HepG2 (cell line): ENCODE results near the gene ACADSB. TPM values are rescaled to one million over a fixed set of nuclear protein-coding genes. Genes with fewer than 3 reads are reported as not detected.
A peak's percentile ranks its signal among the peaks of the same experiment; 100 is the strongest.

Experiments
- ARNT2 ChIP-seq: sonication (generic); formaldehyde crosslinking; IDR thresholded peaks from 2 replicates; pipeline ENCODE4 v1.8.0; 2022; ENCODE audit warnings: mild to moderate bottlenecking, low read depth, missing genetic modification reagents, moderate library complexity
- ATF3 ChIP-seq: sonication (generic); formaldehyde crosslinking; IDR thresholded peaks from 2 replicates; pipeline ENCODE4 v1.4.0; 2020; ENCODE audit warnings: missing genetic modification reagents
- DZIP1 ChIP-seq: sonication (generic); formaldehyde crosslinking; IDR thresholded peaks from 2 replicates; pipeline ENCODE4 v1.5.0; 2020; ENCODE audit warnings: mild to moderate bottlenecking, missing genetic modification reagents
- GATAD2A ChIP-seq: IDR thresholded peaks from 2 replicates; pipeline ENCODE4 v1.6.1; 2016
- GTF2F1 ChIP-seq: fragments of 150-350 bp; IDR thresholded peaks from 2 replicates; pipeline ENCODE4 v1.6.1; 2014; ENCODE audit warnings: low read length
- IRX3 ChIP-seq: sonication (generic); formaldehyde crosslinking; IDR thresholded peaks from 2 replicates; pipeline ENCODE4 v1.8.1; 2023; ENCODE audit warnings: mild to moderate bottlenecking, low read depth, missing genetic modification reagents, borderline replicate concordance
- MAFK ChIP-seq, 2 experiments: IDR thresholded peaks in 1 of 2; conservative IDR thresholded peaks in 1 of 2; 2 replicates each; pipeline ENCODE4 v1.6.1; 2011; ENCODE audit warnings: improper control_type of control experiment in 2 of 2, low read length in 2 of 2
- MTF1 ChIP-seq: sonication (generic); formaldehyde crosslinking; IDR thresholded peaks from 2 replicates; pipeline ENCODE4 v1.5.0; 2020; ENCODE audit warnings: missing genetic modification reagents
- NR1H2 ChIP-seq: sonication (generic); formaldehyde crosslinking; IDR thresholded peaks from 2 replicates; pipeline ENCODE4 v1.8.1; 2022; ENCODE audit warnings: low read depth, missing genetic modification reagents, borderline replicate concordance
- PCBP2 ChIP-seq: fragments of 200-400 bp; formaldehyde crosslinking; optimal IDR thresholded peaks from 2 replicates; pipeline ENCODE3; 2018; ENCODE audit warnings: low read length, low read depth; ENCODE audit not compliant: poor library complexity, severe bottlenecking
- PRMT3 ChIP-seq: sonication (generic); formaldehyde crosslinking; IDR thresholded peaks from 2 replicates; pipeline ENCODE4 v1.8.1; 2022; ENCODE audit warnings: low read depth, mild to moderate bottlenecking, moderate library complexity, missing genetic modification reagents, borderline replicate concordance
- RNF2 ChIP-seq: fragments of 450-650 bp; conservative IDR thresholded peaks from 2 replicates; pipeline ENCODE4 v1.6.1; 2016; ENCODE audit warnings: low read depth
- SKIL ChIP-seq: sonication (generic); formaldehyde crosslinking; IDR thresholded peaks from 2 replicates; pipeline ENCODE4 v1.8.0; 2022; ENCODE audit warnings: missing genetic modification reagents, mild to moderate bottlenecking, moderate library complexity, borderline replicate concordance
- SMYD3 ChIP-seq: sonication (generic); formaldehyde crosslinking; IDR thresholded peaks from 2 replicates; pipeline ENCODE4 v1.8.1; 2023; ENCODE audit warnings: mild to moderate bottlenecking, missing genetic modification reagents
- SNAPC2 ChIP-seq: sonication (generic); formaldehyde crosslinking; IDR thresholded peaks from 2 replicates; pipeline ENCODE4 v1.8.1; 2022; ENCODE audit warnings: mild to moderate bottlenecking, missing genetic modification reagents
- TP53 ChIP-seq: sonication (generic); formaldehyde crosslinking; conservative IDR thresholded peaks from 2 replicates; pipeline ENCODE4 v1.4.0; 2020; ENCODE audit warnings: missing genetic modification reagents
- ZNF296 ChIP-seq: sonication (generic); formaldehyde crosslinking; conservative IDR thresholded peaks from 2 replicates; pipeline ENCODE4 v1.5.0; 2020; ENCODE audit warnings: mild to moderate bottlenecking, missing genetic modification reagents
- ZNF451 ChIP-seq: sonication (generic); formaldehyde crosslinking; IDR thresholded peaks from 2 replicates; pipeline ENCODE4 v1.5.0; 2020; ENCODE audit warnings: mild to moderate bottlenecking, missing genetic modification reagents
- ZNF510 ChIP-seq: sonication (generic); formaldehyde crosslinking; IDR thresholded peaks from 2 replicates; pipeline ENCODE4 v1.4.0; 2020; ENCODE audit warnings: low read depth, mild to moderate bottlenecking, missing genetic modification reagents
- ZNF567 ChIP-seq: sonication (generic); formaldehyde crosslinking; IDR thresholded peaks from 2 replicates; pipeline ENCODE4 v1.8.1; 2023; ENCODE audit warnings: mild to moderate bottlenecking, missing genetic modification reagents, borderline replicate concordance
- ZNF710 ChIP-seq: sonication (generic); formaldehyde crosslinking; IDR thresholded peaks from 2 replicates; pipeline ENCODE4 v1.5.0; 2020; ENCODE audit warnings: mild to moderate bottlenecking, missing genetic modification reagents, borderline replicate concordance
- ZNF790 ChIP-seq: sonication (generic); formaldehyde crosslinking; IDR thresholded peaks from 2 replicates; pipeline ENCODE4 v1.8.0; 2022; ENCODE audit warnings: missing genetic modification reagents, mild to moderate bottlenecking, borderline replicate concordance
- polyA plus RNA-seq, 8 experiments: library from polyadenylated mRNA; depleted of rRNA in 3 of 8; stranded (reverse) in 7 of 8; unstranded in 1 of 8; fragments of >200 nt; fragmentation: Illumina TruSeq in 4 of 8; extraction: Trizol in 4 of 8; gene quantifications; 2 replicates each; pipeline versions ENCODE4 v1.2.1 to v1.2.3, GENCODE V29; 2011 to 2016; ENCODE audit warnings: low read depth in 4 of 8, missing spikeins in 1 of 8, mixed read lengths in 1 of 8; ENCODE audit not compliant: insufficient read depth in 1 of 8
- total RNA-seq, 5 experiments: library from RNA; depleted of rRNA; stranded (reverse); fragments of >200 nt; fragmentation: Illumina TruSeq; extraction: Trizol; gene quantifications; 2 replicates each; pipeline ENCODE4 v1.2.3, GENCODE V29; 2016; ENCODE audit warnings: low read depth in 1 of 5

The ACADSB gene
- total and polyA plus RNA-seq, 2 of the 13 experiments (the other 11 are each of a cell fraction or from before 2014, with no cell fraction given): 80.0 to 87.6 TPM

GRCh38 chr10:122980209-122981065 is 28.4 kb upstream of the ACADSB start, which contains the start of gene PSTK (continued):
- TF ChIP-seq DZIP1 (CRISPR knock-in tag) (peak; percentile 42; the same call in 1 of the 2 replicates), ARNT2 (peak; percentile 87; the same call in 1 of the 2 replicates), PRMT3 (CRISPR knock-in tag) (no peak), MAFK (conservative IDR thresholded peaks at IDR 0.05 in 1 of 2, IDR thresholded peaks at IDR 0.05 in 1 of 2; ENCODE audit: low read length in 2 of 2) (no peak), ZNF451 (CRISPR knock-in tag) (peak; percentile 57; the same call in 1 of the 2 replicates), ZNF296 (peak; percentile 76; the same call in 1 of the 2 replicates), NR1H2 (peak; percentile 38; the same call in 1 of the 2 replicates), SKIL (CRISPR knock-in tag) (peak; percentile 48; the same call in 1 of the 2 replicates), GTF2F1 (no peak), SNAPC2 (CRISPR knock-in tag) (no peak), RNF2 (peak; percentile 95), ZNF510 (no peak), GATAD2A (peak; percentile 44), ATF3 (CRISPR knock-in tag) (peak; percentile 80; the same call in 1 of the 2 replicates), ZNF710 (CRISPR knock-in tag) (peak; percentile 55; the same call in 1 of the 2 replicates), ZNF790 (CRISPR knock-in tag) (peak; percentile 90; the same call in 1 of the 2 replicates), SMYD3 (CRISPR knock-in tag) (no peak), IRX3 (CRISPR knock-in tag) (no peak), PCBP2 (no peak), MTF1 (CRISPR knock-in tag) (no peak), TP53 (CRISPR knock-in tag) (peak; percentile 71; the same call in 1 of the 2 replicates), ZNF567 (CRISPR knock-in tag) (peak; percentile 58; the same call in 1 of the 2 replicates)
